Activated T-helper 2 cell treated with anti-CD3 and anti-CD28 coated beads, Interferon-gamma antibody, Interleukin-2, Interleukin-4, amounts not matched to agents 10 μg/mL and 5 μg/mL and 100 μg/mL, durations not matched to agents 14 hours and 24 hours and 36 hours (primary cell): ENCODE results near the gene NDNF. TPM values are rescaled to one million over a fixed set of nuclear protein-coding genes. Genes with fewer than 3 reads are reported as not detected.
A peak's percentile ranks its signal among the peaks of the same experiment; 100 is the strongest.

Experiments used
- DNase-seq: peaks from one replicate; pipeline ENCODE4 v3.0.0; 2021; ENCODE audit warnings: low spot score
- H3K27ac Mint-ChIP-seq: one replicate; pipeline ENCODE4 v1.8.0; 2021; ENCODE audit warnings: mixed read lengths
- H3K27me3 Mint-ChIP-seq: one replicate; pipeline ENCODE4 v1.8.0; 2021; ENCODE audit warnings: low read depth, mixed read lengths
- H3K36me3 Mint-ChIP-seq: one replicate; pipeline ENCODE4 v1.8.0; 2021; ENCODE audit warnings: low read depth, mixed read lengths
- H3K4me1 Mint-ChIP-seq: one replicate; pipeline ENCODE4 v1.8.0; 2021; ENCODE audit warnings: low read depth, mixed read lengths
- H3K4me3 Mint-ChIP-seq: one replicate; pipeline ENCODE4 v1.8.0; 2021; ENCODE audit warnings: low read depth, mild to moderate bottlenecking, moderate library complexity, mixed read lengths
- H3K9me3 Mint-ChIP-seq: one replicate; pipeline ENCODE4 v1.8.0; 2021; ENCODE audit warnings: mixed read lengths
- intact Hi-C: fragments of 100-400 bp; cut with micrococcal nuclease; formaldehyde crosslinking; loops from one replicate; pipeline ENCODE4 v1.15.1; 2023
- total RNA-seq: library from RNA; stranded (reverse); gene quantifications from 2 replicates; pipeline ENCODE4 v1.2.3, GENCODE V29; 2022

NDNF gene
- total RNA-seq, 1 donor from 2014 or later, result 0.78 TPM

DNA sequence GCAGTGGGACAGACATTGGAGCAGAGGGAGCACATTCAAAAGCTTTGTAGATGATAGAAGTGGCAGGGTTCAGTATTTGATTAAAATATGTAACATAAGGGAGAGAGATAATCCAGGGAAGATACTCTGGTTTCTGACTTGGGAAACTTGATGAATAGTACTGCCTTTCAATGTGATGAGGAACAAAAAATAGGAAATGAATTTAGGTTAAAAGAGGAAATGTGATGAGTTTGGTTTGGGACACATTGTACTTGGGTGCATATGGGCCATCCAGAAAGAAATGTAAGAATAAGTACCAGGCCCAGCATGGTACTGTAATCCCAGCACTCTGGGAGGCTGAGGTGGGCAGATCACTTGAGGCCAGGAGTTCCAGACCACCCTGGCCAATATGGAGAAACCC is 20.9 kb upstream of the NDNF start:
- intact Hi-C loops, result no loop called here
- Mint-ChIP-seq H3K27ac (no peak overlapping the region), H3K36me3 (no peaks in the 10 kb centered on the region), H3K9me3 (no peaks in the 10 kb centered on the region), H3K4me3 (no peak overlapping the region), H3K4me1 (no peaks in the 10 kb centered on the region), H3K27me3 (peaks cover 11% of the 10 kb centered on the region)
- DNase-seq, result no peak

DNA sequence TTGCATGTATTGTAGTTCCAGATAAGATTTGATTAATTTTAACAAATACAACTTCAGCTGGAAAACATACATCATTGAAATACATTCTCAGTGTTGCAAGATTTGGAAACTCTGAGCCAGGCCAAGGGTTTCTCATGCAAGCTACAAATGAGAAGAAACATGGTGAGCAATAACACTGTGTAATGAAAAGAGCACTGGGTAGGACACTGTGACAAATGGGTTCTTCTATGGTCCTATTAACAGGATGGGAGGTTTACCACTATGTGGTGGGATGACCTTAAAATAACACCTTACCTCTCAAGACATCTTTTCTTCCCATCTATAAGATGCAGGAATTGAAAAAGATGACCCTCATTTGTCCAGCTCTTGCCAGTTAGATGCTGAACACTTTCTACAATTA is 19.6 kb upstream of the NDNF start:
- DNase-seq, result no peak
- intact Hi-C loops, result no loop called here
- Mint-ChIP-seq H3K4me3 (no peak overlapping the region), H3K27ac (no peak overlapping the region), H3K36me3 (no peaks in the 10 kb centered on the region), H3K27me3 (peaks cover 13% of the 10 kb centered on the region), H3K4me1 (no peaks in the 10 kb centered on the region), H3K9me3 (no peaks in the 10 kb centered on the region)

DNA sequence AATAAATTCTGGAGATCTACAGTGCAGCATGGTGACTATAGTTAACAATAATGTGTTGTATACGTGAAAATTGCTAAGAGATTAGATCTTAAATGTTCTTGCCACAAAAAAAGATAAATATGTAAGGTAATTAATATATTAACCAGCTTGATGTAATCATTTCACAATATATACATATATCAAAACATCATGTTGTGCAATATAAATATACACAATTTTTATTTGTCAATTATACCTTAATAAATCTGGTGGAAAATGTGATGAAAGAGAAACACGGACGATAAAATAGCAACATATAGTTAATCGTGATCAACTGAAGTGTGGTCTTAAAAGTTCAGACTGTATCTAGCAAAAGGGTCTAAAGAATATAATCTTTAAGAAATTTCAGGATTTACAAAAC is 16.5 kb upstream of the NDNF start:
- no peak for DNase-seq
- no peak overlapping the region for H3K4me3 Mint-ChIP-seq
- peaks cover 31% of the 10 kb centered on the region for H3K27me3 Mint-ChIP-seq
- H3K9me3 Mint-ChIP-seq, result no peaks in the 10 kb centered on the region
- no peak overlapping the region for H3K27ac Mint-ChIP-seq
- no peaks in the 10 kb centered on the region for H3K4me1 Mint-ChIP-seq
- no peaks in the 10 kb centered on the region for H3K36me3 Mint-ChIP-seq
- intact Hi-C loops, result no loop called here

DNA sequence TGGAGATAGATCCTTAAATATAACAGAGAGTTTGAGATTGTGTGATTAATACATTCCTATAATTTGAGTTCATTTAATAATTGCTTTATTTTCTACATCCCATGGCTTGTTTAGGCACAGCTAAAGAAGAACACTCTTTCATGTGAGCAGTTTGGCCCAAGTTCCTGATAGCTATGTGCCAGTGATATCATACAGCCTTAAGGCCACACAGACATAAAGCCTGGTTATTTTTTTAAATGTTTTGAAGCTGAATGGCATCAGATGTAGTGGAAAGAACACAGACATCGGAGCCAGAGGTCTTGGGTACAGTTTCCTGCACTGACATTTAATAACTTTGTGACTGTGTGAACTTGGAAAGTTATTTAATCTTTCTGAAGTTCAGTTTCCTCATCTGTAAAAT is 7.0 kb upstream of the NDNF start:
- intact Hi-C loops, result loop anchor here (10.0 kb wide), 1 partner anchor 155 kb away; the partner anchor contains the start of gene PRDM5
- Mint-ChIP-seq H3K36me3 (no peaks in the 10 kb centered on the region), H3K27ac (no peak overlapping the region), H3K27me3 (peaks cover 47% of the 10 kb centered on the region), H3K4me1 (peaks cover 3% of the 10 kb centered on the region), H3K4me3 (no peak overlapping the region), H3K9me3 (no peaks in the 10 kb centered on the region)
- no peak for DNase-seq

DNA sequence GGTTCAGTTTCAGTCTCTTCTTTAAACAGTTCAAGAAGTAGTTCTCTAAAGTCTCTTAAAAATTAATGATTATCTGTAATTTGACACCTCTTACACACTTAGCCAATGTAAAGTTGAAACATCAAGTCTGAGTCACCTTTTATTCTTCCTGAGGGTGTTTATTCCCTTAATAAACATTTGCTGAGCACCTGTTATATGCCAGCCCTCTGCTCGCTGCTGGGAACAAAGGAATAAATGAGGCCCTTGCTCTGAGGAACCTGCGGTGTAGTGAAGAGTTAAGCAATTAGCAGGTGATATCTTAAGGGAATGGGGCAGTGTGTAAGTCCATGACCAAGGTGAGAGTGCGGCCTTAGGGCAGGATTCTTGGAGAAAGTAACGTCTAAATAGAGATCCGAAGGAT is 5.2 kb upstream of the NDNF start:
- H3K9me3 Mint-ChIP-seq, result no peaks in the 10 kb centered on the region
- no peak for DNase-seq
- no peaks in the 10 kb centered on the region for H3K36me3 Mint-ChIP-seq
- H3K4me1 Mint-ChIP-seq, result peaks cover 8% of the 10 kb centered on the region
- no peak overlapping the region for H3K4me3 Mint-ChIP-seq
- H3K27me3 Mint-ChIP-seq, result peaks cover 55% of the 10 kb centered on the region
- intact Hi-C loops, result loop anchor here (10.0 kb wide), 1 partner anchor 153 kb away; the partner anchor contains the start of gene PRDM5
- no peak overlapping the region for H3K27ac Mint-ChIP-seq

DNA sequence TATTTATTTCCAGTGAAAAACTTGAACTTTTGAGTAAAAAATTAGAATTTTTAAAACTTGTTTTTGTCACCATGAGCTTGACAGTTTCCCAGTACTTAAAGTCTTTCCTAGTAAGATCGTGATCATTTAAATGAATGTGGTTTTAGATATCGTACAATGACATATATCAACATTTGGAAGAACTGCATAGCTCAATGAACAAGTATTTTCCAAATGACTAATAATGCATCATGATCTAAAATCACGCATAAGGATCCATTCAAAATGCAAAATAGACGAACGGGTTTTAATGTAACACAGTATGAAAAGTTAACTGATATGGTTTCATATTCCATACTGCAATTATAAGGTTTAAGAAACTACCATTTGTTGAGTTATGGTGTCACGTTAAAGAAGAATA is 4.1 kb upstream of the NDNF start:
- Mint-ChIP-seq H3K27me3 (peaks cover 55% of the 10 kb centered on the region), H3K27ac (no peak overlapping the region), H3K4me3 (no peak overlapping the region), H3K4me1 (peaks cover 15% of the 10 kb centered on the region), H3K9me3 (no peaks in the 10 kb centered on the region), H3K36me3 (no peaks in the 10 kb centered on the region)
- no peak for DNase-seq
- intact Hi-C loops, result loop anchor here (10.0 kb wide), 1 partner anchor 152 kb away; the partner anchor contains the start of gene PRDM5

DNA sequence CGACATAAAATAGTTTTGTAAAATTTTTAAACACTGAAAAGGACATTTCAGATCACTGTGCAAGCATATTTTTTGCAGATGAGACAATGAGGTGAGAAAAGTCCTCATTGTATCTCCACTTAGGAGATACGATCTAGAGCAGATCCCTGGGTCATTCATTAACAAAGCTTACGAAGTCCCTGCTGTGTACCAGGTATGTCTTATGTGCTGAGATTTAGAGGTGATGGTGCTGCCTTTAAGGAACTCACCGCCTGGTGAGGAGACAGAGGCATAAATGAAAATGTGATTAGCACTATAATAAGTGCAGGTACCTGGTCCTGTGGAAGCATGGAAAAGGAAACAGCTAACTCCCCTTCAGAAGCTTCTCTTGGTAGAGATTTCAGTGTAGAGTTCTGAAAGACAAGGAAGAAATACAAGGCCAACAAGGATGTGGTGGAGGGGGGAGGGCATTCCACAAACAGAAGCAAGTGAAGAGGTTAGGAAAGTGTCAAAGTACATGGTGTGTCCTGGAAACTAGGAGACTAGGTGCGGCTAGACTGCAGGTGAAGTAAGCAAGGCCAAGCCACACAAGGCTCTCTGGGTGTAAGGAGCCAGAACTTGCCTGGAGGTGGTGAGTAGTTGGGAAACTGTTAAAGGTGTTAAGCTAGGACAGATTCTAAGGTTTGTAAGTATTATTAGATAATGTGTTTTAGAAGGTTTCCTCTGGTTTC is 1.5 kb upstream of the NDNF start:
- no peak for DNase-seq
- peaks cover 68% of the 10 kb centered on the region for H3K27me3 Mint-ChIP-seq
- H3K9me3 Mint-ChIP-seq, result no peaks in the 10 kb centered on the region
- intact Hi-C loops, result loop anchor here (5.0 to 10.0 kb wide), 2 partner anchors 38 to 149 kb away; partner anchors contain the start of gene PRDM5
- H3K4me1 Mint-ChIP-seq, result peaks cover 20% of the 10 kb centered on the region
- no peaks in the 10 kb centered on the region for H3K36me3 Mint-ChIP-seq
- H3K4me3 Mint-ChIP-seq, result no peak overlapping the region
- no peak overlapping the region for H3K27ac Mint-ChIP-seq

DNA sequence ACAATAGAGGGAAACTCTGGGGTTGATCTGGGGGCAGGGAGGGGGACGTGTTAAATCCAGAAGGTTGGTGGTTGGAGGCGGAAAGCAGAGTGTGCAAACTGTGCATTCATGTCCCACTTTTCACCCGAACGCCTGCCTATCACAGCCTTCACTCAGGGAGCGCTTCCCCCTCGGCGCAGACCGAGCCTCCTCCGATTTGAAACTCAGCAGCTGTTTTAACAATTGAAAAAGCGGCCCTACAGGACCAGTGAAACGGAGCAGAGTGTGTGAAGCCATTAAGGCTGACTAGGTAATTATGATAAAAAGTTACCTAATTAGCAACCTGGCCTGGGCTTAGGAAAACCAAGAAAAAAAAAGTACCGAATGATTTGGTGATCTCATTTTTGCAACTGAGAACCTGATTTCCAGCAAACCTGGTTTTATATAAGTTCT is 685 bp upstream of the NDNF start:
- intact Hi-C loops, result loop anchor here (5.0 to 10.0 kb wide), 2 partner anchors 39 to 148 kb away; partner anchors contain the start of gene PRDM5
- Mint-ChIP-seq H3K4me1 (peaks cover 18% of the 10 kb centered on the region), H3K9me3 (no peaks in the 10 kb centered on the region), H3K27ac (no peak overlapping the region), H3K27me3 (peaks cover 71% of the 10 kb centered on the region), H3K36me3 (no peaks in the 10 kb centered on the region), H3K4me3 (peak overlapping the region; percentile 77)
- no peak for DNase-seq

DNA sequence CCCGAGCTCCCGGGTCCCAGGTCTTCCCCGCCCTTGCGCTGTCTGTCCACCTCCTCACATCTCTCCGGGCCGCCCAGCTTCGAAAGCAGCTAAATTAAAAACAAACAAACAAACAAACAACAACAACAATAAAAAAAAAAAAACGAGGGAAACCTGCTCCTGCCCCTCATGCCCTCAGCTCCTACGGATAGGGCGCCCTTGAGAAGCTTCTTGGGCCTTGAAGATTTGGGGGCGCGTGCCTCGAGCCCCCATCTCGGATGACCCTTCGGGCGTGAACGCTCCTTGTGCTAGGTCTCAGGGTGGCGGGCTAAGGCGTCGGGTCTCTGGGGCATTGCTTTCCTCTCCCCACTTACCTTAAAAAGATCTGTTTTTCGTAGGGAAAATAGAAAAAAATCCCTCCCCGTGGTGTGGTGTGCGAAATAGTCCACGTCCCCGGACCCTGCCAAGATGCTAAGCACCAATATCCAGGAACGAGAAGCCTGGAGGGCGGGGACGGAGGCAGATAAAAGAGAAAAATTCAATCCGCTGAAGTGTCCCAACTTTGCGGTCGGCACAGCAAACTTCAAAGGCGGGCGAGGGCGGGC is 603 bp downstream of the NDNF start:
- intact Hi-C loops, result loop anchor here (5.0 to 10.0 kb wide), 2 partner anchors 41 to 147 kb away; partner anchors contain the start of gene PRDM5
- Mint-ChIP-seq H3K36me3 (no peaks in the 10 kb centered on the region), H3K4me1 (peaks cover 18% of the 10 kb centered on the region), H3K4me3 (peak overlapping the region; percentile 78), H3K27ac (no peak overlapping the region), H3K27me3 (peaks cover 71% of the 10 kb centered on the region), H3K9me3 (no peaks in the 10 kb centered on the region)
- DNase-seq, result no peak

DNA sequence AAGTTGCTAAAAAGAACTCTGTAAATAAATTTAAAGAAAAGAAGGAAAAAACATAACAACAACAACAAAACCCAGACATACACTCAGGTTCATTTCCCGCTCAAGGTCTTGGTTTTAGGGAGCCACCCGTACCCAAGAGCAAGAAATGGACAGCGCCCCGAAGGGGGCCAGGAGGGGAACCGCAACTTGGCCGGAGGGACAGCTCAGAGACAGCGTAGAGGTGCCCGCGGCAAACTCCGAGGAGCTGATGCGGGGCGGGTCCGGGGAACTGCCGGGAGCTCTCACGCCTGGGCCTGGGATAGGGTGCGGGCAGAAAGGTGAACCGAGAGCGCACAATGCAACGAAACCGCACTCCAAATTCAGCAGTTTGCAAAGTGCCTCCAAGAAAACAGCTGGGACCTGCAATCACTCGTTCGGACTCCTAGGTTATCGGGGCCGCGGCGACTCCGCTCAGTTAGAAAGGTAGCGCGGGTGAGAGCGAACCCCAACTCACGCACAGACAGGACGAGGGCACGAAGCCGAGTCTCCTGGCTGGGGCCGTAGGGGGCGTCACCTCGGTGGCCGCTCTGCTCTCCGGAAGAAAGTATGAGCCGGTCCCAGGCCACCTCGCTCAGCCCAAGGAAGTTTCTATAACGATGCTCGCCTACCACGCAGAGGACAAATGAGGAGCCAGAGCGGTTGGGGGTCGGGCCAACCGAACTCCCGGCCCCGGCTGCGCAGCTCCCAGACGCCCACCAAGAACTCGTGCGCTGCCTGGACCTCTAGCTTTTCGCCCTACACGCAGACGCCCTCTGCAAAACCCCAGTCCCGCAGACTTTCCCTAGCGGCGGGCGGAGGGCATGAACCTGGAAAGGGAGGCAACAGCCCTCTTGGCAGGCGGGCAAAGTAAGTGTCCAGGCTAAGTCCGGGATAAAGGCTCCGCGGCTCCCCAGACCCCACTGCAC is 1.4 kb downstream of the NDNF start:
- peak overlapping the region; percentile 78 for H3K4me3 Mint-ChIP-seq
- intact Hi-C loops, result loop anchor here (5.0 to 10.0 kb wide), 2 partner anchors 41 to 146 kb away; partner anchors contain the start of gene PRDM5
- H3K27me3 Mint-ChIP-seq, result peaks cover 77% of the 10 kb centered on the region
- no peak overlapping the region for H3K27ac Mint-ChIP-seq
- H3K9me3 Mint-ChIP-seq, result no peaks in the 10 kb centered on the region
- H3K4me1 Mint-ChIP-seq, result peaks cover 18% of the 10 kb centered on the region
- DNase-seq, result peak; percentile 10
- no peaks in the 10 kb centered on the region for H3K36me3 Mint-ChIP-seq

DNA sequence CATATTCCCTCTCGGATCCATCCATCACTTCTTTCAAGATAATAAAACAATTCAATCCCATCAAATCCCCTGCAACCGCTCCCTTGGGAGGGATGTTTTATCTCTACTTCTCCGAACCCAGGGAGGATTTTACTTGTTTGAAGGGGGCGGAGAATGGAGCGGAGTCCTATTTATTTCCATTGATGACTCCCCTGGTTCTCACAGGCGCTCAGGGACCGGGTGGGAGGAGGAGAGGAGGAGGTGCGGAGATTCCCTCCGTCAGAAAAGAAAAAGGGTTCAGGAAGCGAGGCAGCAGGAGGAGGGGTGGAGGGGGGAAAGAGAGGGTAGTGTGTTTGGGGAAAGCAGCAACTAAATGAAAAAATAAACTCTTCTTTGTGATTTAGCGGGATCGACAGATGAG is 2.1 kb downstream of the NDNF start:
- Mint-ChIP-seq H3K4me3 (peak overlapping the region; percentile 78), H3K27ac (no peak overlapping the region), H3K4me1 (peaks cover 18% of the 10 kb centered on the region), H3K9me3 (no peaks in the 10 kb centered on the region), H3K36me3 (no peaks in the 10 kb centered on the region), H3K27me3 (peaks cover 75% of the 10 kb centered on the region)
- DNase-seq, result no peak
- intact Hi-C loops, result loop anchor here (5.0 to 10.0 kb wide), 2 partner anchors 42 to 145 kb away; partner anchors contain the start of gene PRDM5

DNA sequence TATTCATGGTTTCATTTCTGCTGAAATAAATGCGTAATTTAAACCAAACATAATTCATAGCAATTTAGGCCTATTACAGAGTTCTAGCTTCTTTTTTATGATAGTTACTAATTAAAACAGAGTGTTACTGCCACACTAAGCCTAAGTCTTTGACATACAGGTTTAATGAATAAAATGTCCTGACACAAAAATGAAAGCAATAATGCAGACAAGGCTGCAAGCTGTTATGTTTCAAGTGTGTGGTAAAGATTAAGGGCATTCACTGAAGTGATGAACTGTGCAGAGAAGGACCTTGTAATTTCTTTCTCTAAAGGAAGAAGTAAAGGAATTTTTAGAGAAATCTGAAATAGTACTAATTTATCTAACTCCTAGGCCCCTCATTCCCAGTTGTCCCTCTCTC is 2.9 kb downstream of the NDNF start:
- H3K27me3 Mint-ChIP-seq, result peaks cover 79% of the 10 kb centered on the region
- no peaks in the 10 kb centered on the region for H3K36me3 Mint-ChIP-seq
- peaks cover 18% of the 10 kb centered on the region for H3K4me1 Mint-ChIP-seq
- DNase-seq, result no peak
- H3K9me3 Mint-ChIP-seq, result no peaks in the 10 kb centered on the region
- intact Hi-C loops, result no loop called here
- no peak overlapping the region for H3K4me3 Mint-ChIP-seq
- H3K27ac Mint-ChIP-seq, result no peak overlapping the region
